Neural cell (in vitro differentiated cells): ENCODE data around the gene HOXB4. TPM values are rescaled to one million over a fixed set of nuclear protein-coding genes. Genes with fewer than 3 reads are reported as not detected.

Experiments
- H2AFZ ChIP-seq: fragments of 200-600, 300-800 bp; sonication (generic), shearing (Covaris generic); 2 replicates; pipeline ENCODE4 v1.6.0; 2014; ENCODE audit warnings: low read depth, mild to moderate bottlenecking, antibody characterized with exemption, low read length, moderate library complexity
- H3F3A ChIP-seq: fragments of 200-600 bp; shearing (Covaris generic); 2 replicates; pipeline ENCODE4 v1.6.1; 2016; ENCODE audit warnings: mild to moderate bottlenecking, moderate library complexity, mixed read lengths, antibody characterized with exemption, low read length; ENCODE audit not compliant: insufficient read depth, poor library complexity, severe bottlenecking
- H3K27ac ChIP-seq: fragments of 200-600, 300-800 bp; sonication (generic), shearing (Covaris generic); 2 replicates; pipeline ENCODE4 v1.5.1; 2014; ENCODE audit warnings: mild to moderate bottlenecking, low read length, moderate library complexity
- H3K27me3 ChIP-seq: fragments of 300-800, 200-600 bp; sonication (generic), shearing (Covaris generic); 2 replicates; pipeline ENCODE4 v1.6.0; 2014; ENCODE audit warnings: mild to moderate bottlenecking, low read depth, low read length, moderate library complexity; ENCODE audit not compliant: insufficient read depth
- H3K36me3 ChIP-seq: fragments of 300-800, 200-600 bp; sonication (generic), shearing (Covaris generic); 2 replicates; pipeline ENCODE4 v1.5.1; 2014; ENCODE audit warnings: mild to moderate bottlenecking, antibody characterized with exemption, low read length, moderate library complexity; ENCODE audit not compliant: insufficient read depth
- H3K4me2 ChIP-seq: fragments of 300-800, 200-600 bp; sonication (generic), shearing (Covaris generic); 2 replicates; pipeline ENCODE4 v1.6.0; 2014; ENCODE audit warnings: mild to moderate bottlenecking, low read length
- H3K4me3 ChIP-seq: fragments of 300-800, 200-600 bp; sonication (generic), shearing (Covaris generic); 2 replicates; pipeline ENCODE4 v1.5.1; 2014; ENCODE audit warnings: mild to moderate bottlenecking, low read length, moderate library complexity
- H3K79me2 ChIP-seq: fragments of 200-600 bp; shearing (Covaris generic); replicated peaks from 2 replicates; pipeline ENCODE4 v1.6.0; 2014; ENCODE audit warnings: mild to moderate bottlenecking, low read length, moderate library complexity; ENCODE audit not compliant: insufficient read depth
- H3K9ac ChIP-seq: fragments of 300-800, 200-600 bp; sonication (generic), shearing (Covaris generic); 2 replicates; pipeline ENCODE4 v1.6.1; 2016; ENCODE audit warnings: mild to moderate bottlenecking, low read length, mixed read lengths
- H3K9me2 ChIP-seq: fragments of 200-600 bp; shearing (Covaris generic); 2 replicates; pipeline ENCODE4 v1.6.1; 2016; ENCODE audit warnings: mild to moderate bottlenecking, low read length, mixed read lengths; ENCODE audit not compliant: insufficient read depth
- H3K9me3 ChIP-seq: fragments of 200-600, 300-800 bp; sonication (generic), shearing (Covaris generic); 2 replicates; pipeline ENCODE4 v1.6.1; 2016; ENCODE audit warnings: mild to moderate bottlenecking, mixed run types, low read length, moderate library complexity, mixed read lengths
- H4K20me1 ChIP-seq: fragments of 200-600 bp; shearing (Covaris generic); 2 replicates; pipeline ENCODE4 v1.6.1; 2016; ENCODE audit warnings: mild to moderate bottlenecking, mixed run types; ENCODE audit not compliant: insufficient read depth
- EP300 ChIP-seq: fragments of 450-650 bp; conservative IDR thresholded peaks from 2 replicates; pipeline ENCODE4 v1.6.1; 2014; ENCODE audit warnings: antibody characterized with exemption, mild to moderate bottlenecking, moderate library complexity; ENCODE audit not compliant: poor library complexity, severe bottlenecking
- EZH2 ChIP-seq: fragments of 200-600, 300-800 bp; shearing (Covaris generic), sonication (generic); IDR thresholded peaks from 2 replicates; pipeline ENCODE4 v1.6.1; 2014; ENCODE audit warnings: antibody characterized with exemption, low read length, borderline replicate concordance, mild to moderate bottlenecking; ENCODE audit not compliant: insufficient read depth, poor library complexity, severe bottlenecking
- MXI1 ChIP-seq: fragments of 450-650 bp; conservative IDR thresholded peaks from 2 replicates; pipeline ENCODE4 v1.6.1; 2014; ENCODE audit warnings: antibody characterized with exemption, mild to moderate bottlenecking; ENCODE audit not compliant: poor library complexity, severe bottlenecking
- POLR2AphosphoS5 ChIP-seq: IDR thresholded peaks from 2 replicates; pipeline ENCODE4 v1.6.1; 2012
- RAD21 ChIP-seq: fragments of 450-650 bp; conservative IDR thresholded peaks from 2 replicates; pipeline ENCODE4 v1.6.1; 2014; ENCODE audit warnings: antibody characterized with exemption, mild to moderate bottlenecking, moderate library complexity
- SMC3 ChIP-seq: fragments of 450-650 bp; conservative IDR thresholded peaks from 2 replicates; pipeline ENCODE4 v1.6.1; 2014; ENCODE audit warnings: antibody characterized with exemption, mild to moderate bottlenecking, moderate library complexity; ENCODE audit not compliant: poor library complexity
- TAF1 ChIP-seq: IDR thresholded peaks from 2 replicates; pipeline ENCODE4 v1.6.1; 2012; ENCODE audit warnings: low read depth
- polyA plus RNA-seq: library from polyadenylated mRNA; depleted of rRNA; stranded (reverse); fragments of >200 nt; gene quantifications from 2 replicates; pipeline ENCODE4 v1.2.3, GENCODE V29; 2014
- TF ChIP-seq, protein P1 (sequence below): IDR thresholded peaks from 2 replicates; pipeline ENCODE4 v1.6.1; 2012; ENCODE audit warnings: borderline replicate concordance
- TF ChIP-seq, protein P2 (sequence below): fragments of 450-650 bp; IDR thresholded peaks from 2 replicates; pipeline ENCODE4 v1.5.1; 2014; ENCODE audit warnings: antibody characterized with exemption, mild to moderate bottlenecking, moderate library complexity; ENCODE audit not compliant: poor library complexity, severe bottlenecking

The HOXB4 gene
- polyA plus RNA-seq, 1 donor from 2014 or later: not detected

DNA sequence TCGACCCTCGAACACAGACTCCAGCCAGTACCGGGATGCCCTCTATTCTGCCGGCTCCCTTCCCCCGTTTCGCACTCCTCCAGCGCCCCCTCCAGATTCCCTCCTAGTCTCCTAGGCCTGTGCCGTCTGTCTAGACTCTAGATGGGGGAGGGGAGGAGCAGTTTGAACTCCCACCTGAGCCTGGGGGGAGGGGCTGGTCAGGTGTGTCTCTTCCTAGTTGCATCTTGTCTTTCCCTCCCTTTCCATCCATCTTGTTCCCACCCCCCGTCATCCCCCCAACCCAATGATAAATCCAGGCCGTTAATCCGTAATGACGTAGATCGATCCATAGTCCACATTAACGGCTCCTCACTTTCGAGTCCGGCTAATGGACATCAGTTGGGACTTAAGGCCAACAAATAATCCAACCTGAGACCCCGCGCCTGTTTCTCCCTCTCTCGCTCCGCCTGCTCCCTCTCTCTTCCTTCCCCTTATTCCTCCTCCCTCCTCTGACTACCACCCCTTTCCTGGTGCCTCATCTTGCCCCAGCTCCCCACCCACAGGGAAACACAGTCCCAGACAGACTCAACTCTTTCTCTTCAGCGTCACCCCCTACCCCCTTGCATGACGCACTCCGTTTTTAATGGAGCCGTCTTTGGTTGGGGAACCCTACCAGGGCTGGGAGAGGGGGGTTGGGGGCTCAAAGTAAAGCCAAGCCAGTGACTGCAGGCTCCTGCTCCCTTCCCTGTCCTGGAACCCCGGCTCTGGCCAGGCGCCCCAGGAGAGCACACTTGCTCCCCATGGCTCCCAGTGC is 18.8 kb upstream of the HOXB4 start:
- no peak overlapping the region for H3K9ac ChIP-seq
- no peaks in the 10 kb centered on the region for H3K79me2 ChIP-seq
- no peak overlapping the region for H3K4me3 ChIP-seq
- H3K36me3 ChIP-seq: no peaks in the 10 kb centered on the region
- H3F3A ChIP-seq: no peaks in the 10 kb centered on the region
- H3K9me3 ChIP-seq: peaks cover 3% of the 10 kb centered on the region
- TF ChIP-seq SMC3 (no peak), EZH2 (no peak), TAF1 (no peak), EP300 (no peak), RAD21 (no peak), MXI1 (no peak), POLR2AphosphoS5 (no peak)
- TF ChIP-seq, protein P1, sequence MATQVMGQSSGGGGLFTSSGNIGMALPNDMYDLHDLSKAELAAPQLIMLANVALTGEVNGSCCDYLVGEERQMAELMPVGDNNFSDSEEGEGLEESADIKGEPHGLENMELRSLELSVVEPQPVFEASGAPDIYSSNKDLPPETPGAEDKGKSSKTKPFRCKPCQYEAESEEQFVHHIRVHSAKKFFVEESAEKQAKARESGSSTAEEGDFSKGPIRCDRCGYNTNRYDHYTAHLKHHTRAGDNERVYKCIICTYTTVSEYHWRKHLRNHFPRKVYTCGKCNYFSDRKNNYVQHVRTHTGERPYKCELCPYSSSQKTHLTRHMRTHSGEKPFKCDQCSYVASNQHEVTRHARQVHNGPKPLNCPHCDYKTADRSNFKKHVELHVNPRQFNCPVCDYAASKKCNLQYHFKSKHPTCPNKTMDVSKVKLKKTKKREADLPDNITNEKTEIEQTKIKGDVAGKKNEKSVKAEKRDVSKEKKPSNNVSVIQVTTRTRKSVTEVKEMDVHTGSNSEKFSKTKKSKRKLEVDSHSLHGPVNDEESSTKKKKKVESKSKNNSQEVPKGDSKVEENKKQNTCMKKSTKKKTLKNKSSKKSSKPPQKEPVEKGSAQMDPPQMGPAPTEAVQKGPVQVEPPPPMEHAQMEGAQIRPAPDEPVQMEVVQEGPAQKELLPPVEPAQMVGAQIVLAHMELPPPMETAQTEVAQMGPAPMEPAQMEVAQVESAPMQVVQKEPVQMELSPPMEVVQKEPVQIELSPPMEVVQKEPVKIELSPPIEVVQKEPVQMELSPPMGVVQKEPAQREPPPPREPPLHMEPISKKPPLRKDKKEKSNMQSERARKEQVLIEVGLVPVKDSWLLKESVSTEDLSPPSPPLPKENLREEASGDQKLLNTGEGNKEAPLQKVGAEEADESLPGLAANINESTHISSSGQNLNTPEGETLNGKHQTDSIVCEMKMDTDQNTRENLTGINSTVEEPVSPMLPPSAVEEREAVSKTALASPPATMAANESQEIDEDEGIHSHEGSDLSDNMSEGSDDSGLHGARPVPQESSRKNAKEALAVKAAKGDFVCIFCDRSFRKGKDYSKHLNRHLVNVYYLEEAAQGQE: no peak
- TF ChIP-seq, protein P2, sequence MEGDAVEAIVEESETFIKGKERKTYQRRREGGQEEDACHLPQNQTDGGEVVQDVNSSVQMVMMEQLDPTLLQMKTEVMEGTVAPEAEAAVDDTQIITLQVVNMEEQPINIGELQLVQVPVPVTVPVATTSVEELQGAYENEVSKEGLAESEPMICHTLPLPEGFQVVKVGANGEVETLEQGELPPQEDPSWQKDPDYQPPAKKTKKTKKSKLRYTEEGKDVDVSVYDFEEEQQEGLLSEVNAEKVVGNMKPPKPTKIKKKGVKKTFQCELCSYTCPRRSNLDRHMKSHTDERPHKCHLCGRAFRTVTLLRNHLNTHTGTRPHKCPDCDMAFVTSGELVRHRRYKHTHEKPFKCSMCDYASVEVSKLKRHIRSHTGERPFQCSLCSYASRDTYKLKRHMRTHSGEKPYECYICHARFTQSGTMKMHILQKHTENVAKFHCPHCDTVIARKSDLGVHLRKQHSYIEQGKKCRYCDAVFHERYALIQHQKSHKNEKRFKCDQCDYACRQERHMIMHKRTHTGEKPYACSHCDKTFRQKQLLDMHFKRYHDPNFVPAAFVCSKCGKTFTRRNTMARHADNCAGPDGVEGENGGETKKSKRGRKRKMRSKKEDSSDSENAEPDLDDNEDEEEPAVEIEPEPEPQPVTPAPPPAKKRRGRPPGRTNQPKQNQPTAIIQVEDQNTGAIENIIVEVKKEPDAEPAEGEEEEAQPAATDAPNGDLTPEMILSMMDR: no peak
- no peak overlapping the region for H2AFZ ChIP-seq
- no peaks in the 10 kb centered on the region for H3K9me2 ChIP-seq
- no peak overlapping the region for H3K4me2 ChIP-seq
- peaks cover 100% of the 10 kb centered on the region for H3K27me3 ChIP-seq
- H3K27ac ChIP-seq: no peak overlapping the region
- H4K20me1 ChIP-seq: no peaks in the 10 kb centered on the region

DNA sequence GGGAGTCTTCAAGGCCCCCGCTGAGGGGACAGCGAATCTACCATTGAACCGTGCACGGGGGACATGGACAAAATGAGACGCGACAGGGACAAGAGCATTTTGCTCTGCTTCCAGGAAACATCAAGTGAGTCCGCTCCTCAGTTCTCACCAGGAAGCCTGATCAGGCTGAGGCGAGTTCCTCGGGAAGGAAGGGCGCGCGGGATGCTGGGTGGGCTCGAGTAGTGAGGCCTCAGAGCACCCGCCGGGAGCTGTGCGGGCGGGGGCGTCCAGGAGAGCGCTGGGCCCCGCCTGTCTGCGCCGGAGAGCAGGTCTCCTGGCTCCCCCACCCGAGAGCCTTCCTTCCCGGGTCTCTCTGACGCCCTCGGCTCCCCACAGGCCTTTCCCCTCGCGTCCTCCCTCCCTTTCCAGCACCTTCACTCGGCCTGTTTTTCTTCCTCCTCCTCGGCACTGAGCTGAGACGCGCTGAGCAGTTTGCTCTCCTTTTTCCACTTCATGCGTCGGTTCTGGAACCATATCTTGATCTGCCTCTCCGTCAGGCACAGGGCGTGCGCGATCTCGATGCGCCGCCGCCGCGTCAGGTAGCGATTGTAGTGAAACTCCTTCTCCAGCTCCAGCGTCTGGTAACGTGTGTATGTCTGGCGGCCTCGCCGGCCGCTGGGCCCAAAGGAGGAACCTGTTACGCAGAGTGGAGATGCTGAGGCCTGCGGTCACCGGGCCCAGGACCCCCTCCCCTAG is 18.0 kb upstream of the HOXB4 start:
- Histone ChIP-seq H3K9me3 (peaks cover 3% of the 10 kb centered on the region), H4K20me1 (no peaks in the 10 kb centered on the region), H3K36me3 (no peaks in the 10 kb centered on the region), H3K9me2 (no peaks in the 10 kb centered on the region), H3K27ac (no peak overlapping the region), H3K27me3 (peaks cover 100% of the 10 kb centered on the region), H2AFZ (no peak overlapping the region), H3K79me2 (no peaks in the 10 kb centered on the region), H3F3A (no peaks in the 10 kb centered on the region), H3K4me2 (no peak overlapping the region), H3K4me3 (no peak overlapping the region), H3K9ac (no peak overlapping the region)
- TF ChIP-seq EZH2 (no peak), EP300 (no peak), RAD21 (no peak)
